Left lung (tissue), 10 donors: ENCODE measurements around the gene PRDX1. TPM values are rescaled to one million over a fixed set of nuclear protein-coding genes. Genes with fewer than 3 reads are reported as not detected.

Experiments
- ATAC-seq: fragments of 200-7000 bp; cut with Tn5 transposase; one replicate; pipeline ENCODE4 v1.9.1; 2020; ENCODE audit warnings: moderate library complexity
- DNase-seq, 4 donors: peaks; one replicate each; pipeline ENCODE4 v3.0.0-alpha.2; 2013 to 2020
- H3K27ac ChIP-seq, 2 donors: fragments of 200-600 bp; sonication (generic) in 1 of 2; one replicate each; pipeline versions ENCODE4 v1.5.0 to v1.8.0; 2020 to 2021
- H3K27me3 ChIP-seq, 2 donors: fragments of 200-600 bp; sonication (generic) in 1 of 2; one replicate each; pipeline versions ENCODE4 v1.5.0 to v1.8.0; 2020 to 2021
- H3K36me3 ChIP-seq, 2 donors: fragments of 200-600 bp; sonication (generic) in 1 of 2; one replicate each; pipeline versions ENCODE4 v1.5.0 to v1.8.0; 2020 to 2021
- H3K4me1 ChIP-seq, 2 donors: fragments of 200-600 bp; one replicate each; pipeline ENCODE4 v1.8.0; 2021
- H3K4me3 ChIP-seq, 2 donors: fragments of 200-600 bp; sonication (generic) in 1 of 2; one replicate each; pipeline versions ENCODE4 v1.5.0 to v1.8.0; 2020 to 2021; ENCODE audit warnings: mild to moderate bottlenecking in 1 of 2
- H3K9me3 ChIP-seq, 2 donors: fragments of 200-600 bp; sonication (generic) in 1 of 2; one replicate each; pipeline versions ENCODE4 v1.5.0 to v1.8.0; 2020 to 2021
- intact Hi-C, 2 donors: fragments of 100-400 bp; cut with DNase I; formaldehyde crosslinking; loops; one replicate each; pipeline versions ENCODE4 v1.11.2 to v1.14.2; 2022
- polyA plus RNA-seq, 6 donors: library from polyadenylated mRNA; unstranded; fragments of 120-200 nt; gene quantifications; one replicate each; pipeline ENCODE4 v1.2.1, GENCODE V29; 2013; ENCODE audit not compliant: insufficient read length in 6 of 6
- total RNA-seq, 2 donors: library from RNA; stranded (reverse); fragmentation: NEBNext Ultra II Directional; extraction: Animal tissue kit (Norgen Biotek cat#: 25700); gene quantifications; one replicate each; pipeline ENCODE4 v1.2.1, GENCODE V29; 2021
- TF ChIP-seq, protein P1 (sequence below), 2 donors: fragments of 200-600 bp; sonication (generic) in 1 of 2; IDR thresholded peaks; one replicate each; pipeline versions ENCODE4 v1.5.0 to v1.8.0; 2021; ENCODE audit warnings: antibody characterized with exemption in 2 of 2
- donor health status: DM: no; HTN: yes; CAD: no.
- donor health status: DM: no; HTN: no; CAD: no.

Gene PRDX1
- total and polyA plus RNA-seq, 8 donors, result 190 to 579 (median 247) TPM

DNA sequence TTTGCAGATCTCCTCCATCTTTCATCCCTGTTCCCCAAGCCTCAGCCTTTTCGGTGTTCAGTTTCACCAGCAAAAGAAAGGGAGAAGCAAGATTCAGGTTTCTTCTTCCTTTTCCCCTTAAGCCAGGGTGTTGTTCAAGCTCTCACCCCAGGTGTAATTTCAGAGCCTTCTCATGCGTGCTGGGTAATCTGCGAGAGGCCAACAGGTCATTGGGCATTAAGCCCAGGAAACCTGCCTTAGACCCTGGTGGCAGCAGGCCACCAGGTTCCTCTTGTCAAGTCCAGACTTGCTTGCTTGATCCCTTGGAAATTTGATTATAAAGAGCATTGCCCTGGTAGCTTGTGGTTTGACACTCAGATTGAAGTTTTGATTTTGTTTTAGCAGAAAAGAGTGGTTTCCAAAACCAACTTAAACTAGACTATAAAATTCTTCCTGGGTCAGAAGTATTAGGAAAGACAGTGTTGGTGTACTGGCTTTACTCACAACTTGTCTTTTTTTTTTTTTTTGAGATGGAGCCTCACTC lies 35.8 kb upstream of the PRDX1 start:
- H3K27ac ChIP-seq, result no peak overlapping the region
- H3K4me3 ChIP-seq, result no peak overlapping the region
- DNase-seq, result no peak
- TF ChIP-seq, protein P1, sequence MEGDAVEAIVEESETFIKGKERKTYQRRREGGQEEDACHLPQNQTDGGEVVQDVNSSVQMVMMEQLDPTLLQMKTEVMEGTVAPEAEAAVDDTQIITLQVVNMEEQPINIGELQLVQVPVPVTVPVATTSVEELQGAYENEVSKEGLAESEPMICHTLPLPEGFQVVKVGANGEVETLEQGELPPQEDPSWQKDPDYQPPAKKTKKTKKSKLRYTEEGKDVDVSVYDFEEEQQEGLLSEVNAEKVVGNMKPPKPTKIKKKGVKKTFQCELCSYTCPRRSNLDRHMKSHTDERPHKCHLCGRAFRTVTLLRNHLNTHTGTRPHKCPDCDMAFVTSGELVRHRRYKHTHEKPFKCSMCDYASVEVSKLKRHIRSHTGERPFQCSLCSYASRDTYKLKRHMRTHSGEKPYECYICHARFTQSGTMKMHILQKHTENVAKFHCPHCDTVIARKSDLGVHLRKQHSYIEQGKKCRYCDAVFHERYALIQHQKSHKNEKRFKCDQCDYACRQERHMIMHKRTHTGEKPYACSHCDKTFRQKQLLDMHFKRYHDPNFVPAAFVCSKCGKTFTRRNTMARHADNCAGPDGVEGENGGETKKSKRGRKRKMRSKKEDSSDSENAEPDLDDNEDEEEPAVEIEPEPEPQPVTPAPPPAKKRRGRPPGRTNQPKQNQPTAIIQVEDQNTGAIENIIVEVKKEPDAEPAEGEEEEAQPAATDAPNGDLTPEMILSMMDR (IDR thresholded peaks at IDR 0.05), result no peak
- H3K9me3 ChIP-seq, result no peaks in the 10 kb centered on the region
- intact Hi-C loops, result no loop called here
- H3K4me1 ChIP-seq, result peaks cover under 1 to 19% of the 10 kb centered on the region in 2 donors
- ATAC-seq, result peak; percentile 35
- H3K27me3 ChIP-seq, result no peaks in the 10 kb centered on the region
- H3K36me3 ChIP-seq, result peaks cover 0 to 69% of the 10 kb centered on the region in 2 donors

GRCh38 chr1:45554198-45554597 lies 32.5 kb upstream of the PRDX1 start:
- Histone ChIP-seq H3K9me3 (no peaks in the 10 kb centered on the region), H3K27me3 (no peaks in the 10 kb centered on the region), H3K4me1 (peaks cover 13 to 39% of the 10 kb centered on the region in 2 donors), H3K4me3 (no peak overlapping the region), H3K36me3 (peaks cover 0 to 43% of the 10 kb centered on the region in 2 donors), H3K27ac (no peak overlapping the region)
- ATAC-seq (no peak), DNase-seq (no peak)
- TF ChIP-seq, protein P1 (IDR thresholded peaks at IDR 0.05), result no peak
- intact Hi-C loops, result no loop called here

GRCh38 chr1:45552331-45552730 lies 30.6 kb upstream of the PRDX1 start:
- ATAC-seq, result no peak
- TF ChIP-seq, protein P1 (IDR thresholded peaks at IDR 0.05), result no peak
- H3K27me3 ChIP-seq, result no peaks in the 10 kb centered on the region
- H3K9me3 ChIP-seq, result no peaks in the 10 kb centered on the region
- peaks cover 13 to 39% of the 10 kb centered on the region in 2 donors for H3K4me1 ChIP-seq
- H3K4me3 ChIP-seq, result peak overlapping the region in 1 of 2 donors; percentile 87
- peaks cover 0 to 38% of the 10 kb centered on the region in 2 donors for H3K36me3 ChIP-seq
- peak in 2 of 4 donors; percentile 21 to 54 for DNase-seq
- H3K27ac ChIP-seq, result no peak overlapping the region
- intact Hi-C loops, result no loop called here

GRCh38 chr1:45551684-45552083 lies 30.0 kb upstream of the PRDX1 start:
- intact Hi-C loops, result no loop called here
- Histone ChIP-seq H3K4me1 (peaks cover 13 to 39% of the 10 kb centered on the region in 2 donors), H3K36me3 (peaks cover 0 to 38% of the 10 kb centered on the region in 2 donors), H3K27ac (peak overlapping the region; percentile 90 to 92), H3K9me3 (no peaks in the 10 kb centered on the region), H3K4me3 (peak overlapping the region; percentile 52 to 87), H3K27me3 (no peaks in the 10 kb centered on the region)
- no peak for DNase-seq
- TF ChIP-seq, protein P1 (IDR thresholded peaks at IDR 0.05), result no peak
- ATAC-seq, result no peak

- no peaks in the 10 kb centered on the region for H3K9me3 ChIP-seq
- H3K27ac ChIP-seq, result peak within 1 kb of the TSS; percentile 90 to 92
- TF ChIP-seq, protein P1 (IDR thresholded peaks at IDR 0.05), result peak in 1 of 2 donors; percentile 5
- intact Hi-C loops, result no loop called here
- ATAC-seq (peak; percentile 98), DNase-seq (peak; percentile 90 to 98 (median 92))
- H3K4me3 ChIP-seq, result peak within 1 kb of the TSS; percentile 52 to 87
- H3K4me1 ChIP-seq, result peaks cover 13 to 42% of the 10 kb centered on the region in 2 donors
- peaks cover 0 to 30% of the 10 kb centered on the region in 2 donors for H3K36me3 ChIP-seq
- no peaks in the 10 kb centered on the region for H3K27me3 ChIP-seq
Observed at GRCh38 chr1:45550401-45551351, 29.0 kb upstream of the PRDX1 start, which contains the start of gene AKR1A1. Gene AKR1A1, plus strand, starts transcription at chr1:45550826. Its CDS starts 10,969 bp downstream, at chr1:45561795.
